Fibroblast of pulmonary artery (primary cell): Measurements from ENCODE around the gene SMIM8.
"Not testable (repeated sequence)": the region's sequence is repeated elsewhere in the genome, so short reads cannot be mapped to it uniquely, and the experiment has no call there.

ENCODE experiments used
- DNase-seq: peaks from one replicate; pipeline ENCODE4 v3.0.0-alpha.2; 2010; ENCODE audit warnings: low read depth
- H3K4me3 ChIP-seq: replicated peaks from 2 replicates; pipeline ENCODE4 v1.5.1; 2011; ENCODE audit warnings: low read depth, mild to moderate bottlenecking, control low read depth, low read length, moderate library complexity
- TF ChIP-seq, protein P1 (sequence below): IDR thresholded peaks from 2 replicates; pipeline ENCODE4 v1.5.1; 2011; ENCODE audit warnings: mild to moderate bottlenecking, control low read depth, low read length, inconsistent platforms; ENCODE audit errors: missing control alignments

The SMIM8 gene

GRCh38 chr6:87282743-87283142, 39.6 kb upstream of the SMIM8 start:
- H3K4me3 ChIP-seq = no peak overlapping the region
- TF ChIP-seq, protein P1, sequence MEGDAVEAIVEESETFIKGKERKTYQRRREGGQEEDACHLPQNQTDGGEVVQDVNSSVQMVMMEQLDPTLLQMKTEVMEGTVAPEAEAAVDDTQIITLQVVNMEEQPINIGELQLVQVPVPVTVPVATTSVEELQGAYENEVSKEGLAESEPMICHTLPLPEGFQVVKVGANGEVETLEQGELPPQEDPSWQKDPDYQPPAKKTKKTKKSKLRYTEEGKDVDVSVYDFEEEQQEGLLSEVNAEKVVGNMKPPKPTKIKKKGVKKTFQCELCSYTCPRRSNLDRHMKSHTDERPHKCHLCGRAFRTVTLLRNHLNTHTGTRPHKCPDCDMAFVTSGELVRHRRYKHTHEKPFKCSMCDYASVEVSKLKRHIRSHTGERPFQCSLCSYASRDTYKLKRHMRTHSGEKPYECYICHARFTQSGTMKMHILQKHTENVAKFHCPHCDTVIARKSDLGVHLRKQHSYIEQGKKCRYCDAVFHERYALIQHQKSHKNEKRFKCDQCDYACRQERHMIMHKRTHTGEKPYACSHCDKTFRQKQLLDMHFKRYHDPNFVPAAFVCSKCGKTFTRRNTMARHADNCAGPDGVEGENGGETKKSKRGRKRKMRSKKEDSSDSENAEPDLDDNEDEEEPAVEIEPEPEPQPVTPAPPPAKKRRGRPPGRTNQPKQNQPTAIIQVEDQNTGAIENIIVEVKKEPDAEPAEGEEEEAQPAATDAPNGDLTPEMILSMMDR = no peak
- DNase-seq = peak; percentile 25

- TF ChIP-seq, protein P1 = no peak
- H3K4me3 ChIP-seq = no peak overlapping the region
- no peak for DNase-seq
Observed at GRCh38 chr6:87283461-87283860, 38.9 kb upstream of the SMIM8 start.

DNA sequence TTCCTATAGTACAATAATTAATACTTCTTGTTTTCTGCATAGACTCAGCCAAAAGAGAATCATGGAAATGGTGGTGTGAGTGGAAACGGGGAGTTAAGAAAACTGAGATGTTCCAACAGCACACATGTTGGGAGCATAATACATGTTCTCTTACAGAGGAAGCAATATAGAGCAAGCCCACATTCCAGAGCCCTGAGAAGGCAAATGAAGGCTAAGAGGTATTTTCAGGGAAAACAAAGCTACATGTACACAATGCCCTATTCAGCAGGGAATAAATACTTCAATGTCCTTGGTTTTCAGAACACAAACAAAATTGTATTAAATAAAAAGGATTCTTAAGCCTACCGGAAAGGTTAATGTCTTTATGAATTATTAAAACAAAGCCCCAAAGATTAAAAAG, 35.1 kb upstream of the SMIM8 start:
- TF ChIP-seq, protein P1 = no peak
- peak; percentile 13 for DNase-seq
- H3K4me3 ChIP-seq = no peak overlapping the region

DNA sequence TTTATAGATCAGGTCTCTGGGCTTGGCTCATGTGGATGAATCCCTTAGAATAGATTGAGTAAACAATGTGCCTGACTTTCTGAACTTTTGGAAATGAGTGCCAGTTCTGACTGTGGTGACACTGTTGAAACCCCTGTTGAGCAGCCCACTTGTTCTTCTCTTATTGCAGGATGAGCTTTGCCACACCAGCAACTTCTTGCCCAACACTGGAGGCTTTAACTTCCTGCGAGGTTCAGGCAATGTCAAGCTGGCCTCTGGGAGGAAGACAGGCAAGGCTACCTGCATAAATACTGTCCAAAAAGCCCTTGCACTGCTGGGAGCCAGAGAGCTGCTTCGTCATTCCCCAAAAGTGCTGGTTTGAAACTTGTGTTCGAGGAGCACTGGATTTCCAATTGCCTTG, 32.8 kb upstream of the SMIM8 start:
- no peak overlapping the region for H3K4me3 ChIP-seq
- TF ChIP-seq, protein P1 = no peak
- no peak for DNase-seq

GRCh38 chr6:87291883-87292282, 30.5 kb upstream of the SMIM8 start:
- H3K4me3 ChIP-seq = no peak overlapping the region
- TF ChIP-seq, protein P1 = no peak
- DNase-seq = no peak

DNA sequence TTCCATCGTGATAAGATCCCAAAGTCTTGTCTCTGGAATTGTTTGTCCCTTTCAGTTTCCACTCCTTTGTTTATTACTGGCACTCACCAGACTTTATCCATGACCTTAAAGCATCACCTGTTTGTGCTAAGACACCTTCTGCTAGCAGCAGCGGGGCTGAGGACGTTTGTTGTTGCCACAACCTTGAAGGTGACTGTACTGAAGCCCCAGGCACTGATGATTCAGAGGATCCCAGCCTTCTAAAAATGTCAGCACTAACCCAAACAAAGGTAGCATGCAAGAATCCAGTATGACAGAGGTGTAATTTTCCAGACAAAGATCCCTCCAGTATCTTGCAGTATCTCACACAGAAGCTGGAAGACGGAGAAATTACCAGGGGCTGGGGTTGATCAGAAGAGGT, 28.9 kb upstream of the SMIM8 start:
- TF ChIP-seq, protein P1 = no peak
- no peak overlapping the region for H3K4me3 ChIP-seq
- DNase-seq = no peak

DNA sequence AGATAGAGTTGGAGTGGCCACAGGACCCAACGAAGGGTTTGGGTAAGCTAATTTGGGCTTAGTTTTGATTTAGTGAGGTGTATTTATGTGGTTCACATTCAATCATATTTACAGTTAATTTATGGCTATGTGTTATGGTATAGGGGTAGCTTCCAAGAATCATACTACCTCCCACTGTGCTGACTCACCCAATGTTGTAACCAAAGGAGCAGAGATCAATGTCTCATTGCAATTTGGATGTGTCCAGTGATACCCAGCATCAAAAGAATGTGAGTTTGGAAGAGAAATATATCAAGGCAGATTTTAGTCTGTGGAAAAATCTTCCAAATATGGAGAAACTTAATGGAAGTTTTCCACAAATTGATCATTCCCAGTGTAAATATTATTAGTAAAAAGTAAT, 25.3 kb upstream of the SMIM8 start:
- no peak overlapping the region for H3K4me3 ChIP-seq
- DNase-seq = no peak
- TF ChIP-seq, protein P1 = no peak

DNA sequence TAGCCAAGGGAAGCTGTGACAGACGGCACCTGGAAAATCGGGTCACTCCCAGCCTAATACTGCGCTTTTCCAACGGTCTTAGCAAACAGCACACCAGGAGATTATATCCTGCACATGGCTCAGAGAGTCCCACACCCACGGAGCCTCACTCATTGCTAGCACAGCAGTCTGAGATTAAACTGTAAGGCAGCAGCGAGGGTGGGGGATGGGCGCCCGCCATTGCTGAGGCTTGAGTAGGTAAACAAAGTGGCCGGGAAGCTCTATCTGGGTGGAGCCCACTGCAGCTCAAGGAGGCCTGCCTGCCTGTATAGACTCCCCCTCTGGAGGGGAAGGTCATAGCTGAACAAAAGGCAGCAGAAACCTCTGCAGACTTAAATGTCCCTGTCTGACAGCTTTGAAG, 21.1 kb upstream of the SMIM8 start:
- not testable (repeated sequence) for DNase-seq, H3K4me3 ChIP-seq
